ENCODE results near the gene SUMO3.

The SUMO3 gene

DNA sequence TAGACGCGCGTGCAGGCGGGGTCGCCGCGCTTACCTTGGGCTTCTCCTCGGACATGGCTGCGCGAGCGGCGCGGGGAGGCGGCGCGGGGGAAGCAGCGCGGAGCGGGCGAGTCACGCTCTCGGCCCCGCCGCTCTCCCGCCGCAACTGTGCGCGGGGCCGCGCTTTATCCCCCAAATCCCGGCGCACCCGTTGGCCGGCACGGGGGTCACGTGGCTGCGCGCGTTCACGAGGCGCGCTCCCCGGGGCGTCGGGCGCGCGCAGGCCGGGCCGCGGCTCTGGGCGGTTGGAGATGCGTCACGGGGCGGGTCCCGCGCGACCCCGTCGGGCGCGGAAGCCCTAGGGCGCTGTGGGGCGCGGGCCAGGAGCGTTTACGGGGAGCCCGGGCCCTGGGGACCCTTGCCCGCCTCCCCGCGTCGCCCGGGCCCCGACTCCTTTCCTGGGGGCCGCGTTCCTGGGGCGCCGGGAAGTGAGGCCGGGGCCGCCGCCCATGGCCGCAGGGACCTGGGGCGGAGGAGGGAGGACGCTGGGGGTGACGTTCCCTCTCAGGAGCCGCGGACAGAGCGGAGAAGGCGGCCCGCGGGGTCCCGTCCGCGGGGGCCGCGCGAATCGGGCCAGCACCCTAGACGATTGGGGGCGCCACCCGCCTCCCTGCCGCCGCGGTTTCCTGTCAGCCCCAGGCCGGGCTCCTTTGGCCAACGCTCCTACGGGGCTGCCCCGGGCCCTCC is at the start of gene SUMO3:
TSS of gene SUMO3 (minus strand) at position 149 of the 726 bp plus-strand sequence. CDS start at position 55, 94 bp downstream.
- DNase-seq (ENCODE audit: low spot score) = no peak
- Histone ChIP-seq H3K27me3 (ENCODE audit: insufficient read depth, poor library complexity, severe bottlenecking) (no peaks in the 10 kb centered on the region), H3K27ac (ENCODE audit: poor library complexity, severe bottlenecking) (peak within 1 kb of the TSS; percentile 58), H3K9me3 (ENCODE audit: severe bottlenecking) (peaks cover 13% of the 10 kb centered on the region), H3K4me3 (ENCODE audit: severe bottlenecking) (peak within 1 kb of the TSS; percentile 77), H3K36me3 (ENCODE audit: low read depth) (peaks cover 13% of the 10 kb centered on the region; the same call in 1 of the 2 replicates), H3K4me1 (ENCODE audit: insufficient read depth, poor library complexity, severe bottlenecking) (no peaks in the 10 kb centered on the region)
- ATAC-seq (ENCODE audit: low read depth) = peak; percentile 55
- no peak for TF ChIP-seq CTCF (IDR thresholded peaks at IDR 0.05; ENCODE audit: poor library complexity, severe bottlenecking)

DNA sequence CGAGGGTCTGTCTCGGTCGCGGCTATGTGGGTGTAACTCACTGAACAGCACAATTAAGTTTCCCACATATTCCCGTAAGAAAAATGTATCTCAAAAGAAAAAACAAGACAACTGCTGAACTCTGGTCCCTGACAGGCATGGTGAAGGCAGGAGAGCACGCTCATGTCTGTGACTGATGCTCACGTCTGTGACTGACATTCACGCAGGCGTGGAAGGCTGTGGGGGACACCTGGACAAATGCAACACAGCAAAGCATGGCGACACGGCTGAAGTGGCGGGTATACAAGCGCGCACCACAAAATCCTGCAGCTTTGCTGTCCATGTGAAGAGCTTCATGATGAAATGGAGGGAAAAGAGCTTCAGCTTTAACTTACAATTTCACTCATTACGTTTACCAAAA is 49.6 kb upstream of the SUMO3 start:
- H3K27me3 ChIP-seq (ENCODE audit: insufficient read depth, poor library complexity, severe bottlenecking) = no peaks in the 10 kb centered on the region
- no peak for DNase-seq (ENCODE audit: low spot score)
- TF ChIP-seq CTCF (IDR thresholded peaks at IDR 0.05; ENCODE audit: poor library complexity, severe bottlenecking) = no peak
- no peak for ATAC-seq (ENCODE audit: low read depth)
- peaks cover 50% of the 10 kb centered on the region for H3K36me3 ChIP-seq (ENCODE audit: low read depth)
- H3K4me1 ChIP-seq (ENCODE audit: insufficient read depth, poor library complexity, severe bottlenecking) = peaks cover 48% of the 10 kb centered on the region
- peak overlapping the region; percentile 93 for H3K27ac ChIP-seq (ENCODE audit: poor library complexity, severe bottlenecking)
- no peaks in the 10 kb centered on the region for H3K9me3 ChIP-seq (ENCODE audit: severe bottlenecking)
- H3K4me3 ChIP-seq (ENCODE audit: severe bottlenecking) = no peak overlapping the region

DNA sequence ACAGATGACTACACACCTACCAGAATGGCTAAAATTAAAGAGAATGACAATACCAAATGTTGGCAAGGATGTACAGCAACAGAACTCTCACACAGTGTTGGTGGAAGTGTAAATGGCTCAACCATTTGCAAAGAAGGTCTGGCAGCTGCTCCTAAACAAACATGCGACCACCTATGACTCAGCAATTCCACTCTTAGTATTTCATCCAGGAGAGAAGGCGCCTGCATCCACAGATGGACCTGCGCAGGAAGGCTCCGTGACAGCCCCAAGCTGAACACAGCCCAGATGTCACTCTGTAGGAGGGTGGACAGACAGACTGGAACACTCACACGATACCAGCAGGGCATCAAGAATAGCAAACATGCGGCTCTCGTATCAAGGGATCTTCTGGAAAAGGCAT is 48.9 kb upstream of the SUMO3 start:
- no peaks in the 10 kb centered on the region for H3K9me3 ChIP-seq (ENCODE audit: severe bottlenecking)
- peaks cover 57% of the 10 kb centered on the region for H3K36me3 ChIP-seq (ENCODE audit: low read depth)
- ATAC-seq (ENCODE audit: low read depth) (no peak), DNase-seq (ENCODE audit: low spot score) (no peak)
- peaks cover 44% of the 10 kb centered on the region for H3K4me1 ChIP-seq (ENCODE audit: insufficient read depth, poor library complexity, severe bottlenecking)
- no peak overlapping the region for H3K4me3 ChIP-seq (ENCODE audit: severe bottlenecking)
- no peak for TF ChIP-seq CTCF (IDR thresholded peaks at IDR 0.05; ENCODE audit: poor library complexity, severe bottlenecking)
- no peak overlapping the region for H3K27ac ChIP-seq (ENCODE audit: poor library complexity, severe bottlenecking)
- H3K27me3 ChIP-seq (ENCODE audit: insufficient read depth, poor library complexity, severe bottlenecking) = no peaks in the 10 kb centered on the region

GRCh38 chr21:44865561-44866280 is 47.9 kb upstream of the SUMO3 start:
- DNase-seq (ENCODE audit: low spot score) (no peak), ATAC-seq (ENCODE audit: low read depth) (no peak)
- Histone ChIP-seq H3K4me3 (ENCODE audit: severe bottlenecking) (no peak overlapping the region), H3K36me3 (ENCODE audit: low read depth) (peaks cover 61% of the 10 kb centered on the region), H3K27me3 (ENCODE audit: insufficient read depth, poor library complexity, severe bottlenecking) (no peaks in the 10 kb centered on the region), H3K9me3 (ENCODE audit: severe bottlenecking) (no peaks in the 10 kb centered on the region), H3K4me1 (ENCODE audit: insufficient read depth, poor library complexity, severe bottlenecking) (peaks cover 34% of the 10 kb centered on the region), H3K27ac (ENCODE audit: poor library complexity, severe bottlenecking) (no peak overlapping the region)
- TF ChIP-seq CTCF (IDR thresholded peaks at IDR 0.05; ENCODE audit: poor library complexity, severe bottlenecking) = no peak
